GM21367 (cell line): ENCODE results near the gene PAN3.
"Not testable (repeated sequence)": the region's sequence is repeated elsewhere in the genome, so short reads cannot be mapped to it uniquely, and the experiment has no call there.

Source experiments
- ATAC-seq: cut with Tn5 transposase; IDR thresholded peaks from one replicate; pipeline ENCODE4 v1.9.1; 2021; ENCODE audit not compliant: unreplicated experiment

Gene PAN3

DNA sequence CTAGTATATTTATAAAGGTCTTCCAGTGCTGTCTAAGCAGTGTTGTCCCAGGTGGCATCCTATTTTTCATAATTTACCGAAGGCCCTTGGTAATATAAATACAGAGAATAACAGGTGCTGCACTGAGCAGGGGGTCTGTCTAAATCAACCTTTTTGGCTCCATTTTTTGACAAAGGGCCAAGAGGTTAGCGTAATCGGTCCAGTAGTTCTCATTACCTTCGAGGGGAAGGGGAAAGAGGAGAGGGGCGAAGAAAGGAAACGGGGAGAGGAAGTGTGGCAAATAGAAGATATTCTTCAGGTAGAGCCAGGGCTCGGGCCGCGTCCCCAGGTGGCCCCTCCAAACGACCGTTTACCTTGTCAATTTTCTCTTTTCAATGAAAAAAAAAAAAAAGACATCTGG is 749 bp upstream of the PAN3 start:
- no peak for ATAC-seq

DNA sequence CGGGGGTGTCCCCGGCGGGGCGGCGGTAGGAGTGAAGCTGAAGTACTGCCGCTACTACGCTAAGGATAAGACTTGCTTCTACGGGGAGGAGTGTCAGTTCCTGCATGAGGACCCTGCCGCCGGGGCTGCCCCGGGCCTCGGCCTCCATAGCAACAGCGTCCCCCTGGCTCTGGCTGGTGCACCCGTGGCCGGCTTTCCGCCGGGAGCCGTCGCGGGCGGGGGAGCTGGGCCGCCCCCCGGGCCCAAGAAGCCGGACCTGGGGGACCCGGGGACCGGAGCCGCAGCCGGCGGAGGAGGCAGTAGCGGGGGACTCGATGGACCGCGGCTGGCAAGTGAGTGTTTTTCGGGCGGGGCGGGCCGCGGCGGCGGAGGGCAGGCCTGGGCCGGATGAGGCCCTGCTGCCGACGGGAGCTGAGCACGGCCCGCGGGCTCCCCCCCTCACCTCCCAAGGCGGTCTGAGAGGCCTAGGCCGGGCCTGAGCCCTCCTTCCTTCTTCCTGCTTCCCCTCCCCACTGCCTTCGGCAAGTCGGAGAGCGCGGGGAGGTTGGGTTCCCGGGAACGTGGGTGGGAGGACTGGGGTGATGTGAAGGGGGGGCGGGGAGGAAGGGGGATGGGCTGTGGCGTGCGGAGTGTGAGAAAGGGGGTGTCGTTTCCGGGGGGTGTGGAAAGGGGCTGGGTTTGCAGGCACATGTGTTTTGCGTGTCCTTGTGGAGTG is 568 bp downstream of the PAN3 start:
- ATAC-seq = peak; percentile 29

DNA sequence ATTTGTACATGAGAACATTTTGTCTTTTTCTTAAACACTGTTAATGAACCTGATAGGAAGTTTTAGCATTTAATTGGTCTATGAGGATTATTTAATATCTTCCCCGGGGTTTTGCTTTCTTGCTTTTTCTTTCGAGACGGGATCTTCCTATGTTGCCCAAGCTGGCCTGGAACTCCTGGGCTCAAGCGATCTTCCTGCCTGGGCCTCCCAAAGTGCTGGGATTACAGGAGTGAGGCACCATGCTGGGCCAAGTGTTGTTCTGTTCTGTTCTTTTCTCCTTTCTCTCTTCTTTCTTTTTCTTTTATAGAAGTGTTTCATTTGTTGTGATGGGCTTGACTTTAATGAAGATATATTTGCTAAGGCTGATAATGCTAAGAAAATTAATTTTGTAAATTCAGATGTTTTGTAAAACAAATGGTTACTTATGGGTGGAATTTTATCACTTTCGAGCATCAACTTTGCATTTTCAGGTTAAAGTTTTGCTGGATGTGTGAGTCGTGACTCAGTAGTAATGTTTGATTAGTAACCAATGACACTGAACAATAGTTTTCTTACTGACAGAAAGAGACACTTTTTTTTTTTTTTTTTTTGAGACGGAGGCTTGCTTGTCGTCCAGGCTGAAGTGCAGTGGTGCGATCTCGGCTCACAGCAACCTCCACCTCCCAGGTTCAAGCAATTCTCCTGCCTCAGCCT is 2.2 kb downstream of the PAN3 start:
- no peak for ATAC-seq

DNA sequence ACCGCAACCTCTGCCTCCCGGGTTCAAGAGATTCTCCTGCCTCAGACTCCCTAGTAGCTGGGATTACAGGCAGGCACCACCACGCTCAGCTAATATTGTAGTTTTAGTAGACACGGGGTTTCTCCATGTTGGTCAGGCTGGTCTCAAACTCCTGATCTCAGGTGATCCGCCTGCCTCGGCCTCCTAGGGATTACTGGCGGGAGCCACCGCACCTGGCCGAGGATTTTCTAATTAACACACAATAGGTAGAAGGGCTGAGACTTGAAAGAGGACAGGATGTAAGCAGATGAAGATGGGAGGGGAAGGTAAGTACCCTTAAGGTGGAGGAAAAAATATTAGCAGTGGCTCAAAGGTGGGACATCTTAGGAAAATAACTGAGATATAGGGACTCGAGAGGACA is 3.2 kb downstream of the PAN3 start:
- not testable (repeated sequence) for ATAC-seq

DNA sequence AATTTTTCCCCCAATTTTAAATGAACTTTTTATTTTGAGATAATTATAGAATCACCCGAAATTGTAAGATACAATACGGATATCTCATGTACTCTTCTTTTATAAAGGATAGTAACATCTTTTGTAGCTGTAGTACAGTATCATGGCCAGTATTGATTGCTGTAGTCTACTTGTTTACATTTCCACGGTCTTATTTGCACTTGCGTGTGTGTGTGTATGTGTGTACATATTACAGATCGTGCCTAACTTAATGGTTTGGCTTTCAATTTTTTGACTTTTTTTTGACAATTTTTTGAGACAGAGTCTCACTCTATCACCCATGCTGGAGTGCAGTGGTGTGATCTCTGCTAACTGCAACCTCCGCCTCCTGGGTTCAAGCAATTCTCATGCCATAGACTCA is 6.7 kb downstream of the PAN3 start:
- no peak for ATAC-seq

DNA sequence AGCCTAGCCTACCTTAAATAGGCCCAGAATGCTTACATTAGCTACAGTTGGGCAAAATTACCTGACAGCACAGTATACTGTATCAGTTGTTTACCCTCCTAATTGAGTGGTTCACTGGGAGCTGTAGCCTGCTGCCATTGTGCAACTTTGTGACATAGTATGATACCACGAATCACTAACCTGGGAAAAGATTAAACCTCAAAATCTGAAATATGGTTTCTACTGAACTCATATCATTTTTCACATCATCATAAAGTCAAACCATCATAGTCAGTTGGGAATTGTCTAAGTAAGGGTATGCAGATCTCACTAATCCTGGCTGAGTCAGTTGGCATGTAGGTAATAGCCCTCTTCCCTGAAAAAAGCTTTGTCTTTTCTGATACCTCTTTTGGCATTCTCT is 9.2 kb downstream of the PAN3 start:
- no peak for ATAC-seq

DNA sequence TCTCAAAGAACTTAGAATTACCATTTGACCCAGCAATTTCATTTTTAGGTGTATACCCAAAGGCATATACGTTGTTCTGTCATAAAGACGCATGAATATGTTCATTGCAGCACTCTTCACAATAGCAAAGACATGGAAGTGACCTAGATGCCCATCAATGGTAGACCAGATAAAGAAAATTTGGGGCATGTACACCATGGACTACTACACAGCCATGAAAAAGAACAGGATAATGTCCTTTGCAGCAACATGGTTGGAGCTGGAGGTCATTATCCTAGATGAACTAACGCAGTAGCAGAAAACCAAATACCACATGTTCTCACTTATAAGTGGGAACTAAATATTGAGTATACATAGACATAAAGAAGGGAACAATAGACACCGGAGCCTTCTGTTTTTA is 20.7 kb downstream of the PAN3 start:
- ATAC-seq = no peak

DNA sequence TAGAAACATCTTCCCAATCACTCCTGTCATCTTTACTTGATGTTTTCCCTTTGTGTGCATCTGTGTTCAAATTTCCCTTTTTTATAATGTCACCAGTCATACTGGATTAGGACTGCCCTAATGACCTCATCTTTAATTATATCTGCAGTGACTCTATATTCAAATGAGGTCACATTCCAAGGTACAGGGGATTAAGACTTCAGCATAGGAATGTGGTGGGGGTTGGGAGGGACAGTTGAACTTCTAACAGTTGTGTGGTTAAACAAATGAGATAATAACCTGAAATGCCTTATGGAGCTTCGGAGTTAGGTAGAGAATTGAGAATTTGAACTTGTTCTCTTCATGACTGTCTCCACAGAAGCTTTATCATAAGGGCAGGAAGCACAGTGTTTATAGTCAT is 23.0 kb downstream of the PAN3 start:
- no peak for ATAC-seq

DNA sequence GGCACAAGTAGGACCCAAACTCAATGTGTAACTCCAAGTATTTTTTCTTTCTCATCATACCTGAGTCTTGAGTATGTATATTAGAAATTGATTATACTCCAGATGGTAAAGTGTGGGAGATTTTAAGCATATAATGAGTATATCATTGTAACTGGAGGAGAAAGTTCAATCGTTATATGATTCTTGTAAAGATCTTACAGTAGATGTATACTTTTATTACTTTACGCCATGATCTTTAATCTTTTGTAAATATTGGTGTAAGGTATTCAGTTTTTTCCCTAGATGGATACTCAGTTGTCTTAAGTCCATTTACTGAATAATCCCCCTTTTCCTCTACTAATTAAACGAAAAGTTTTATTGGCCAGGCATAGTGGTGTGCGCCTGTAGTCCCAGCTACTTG is 25.2 kb downstream of the PAN3 start:
- no peak for ATAC-seq

DNA sequence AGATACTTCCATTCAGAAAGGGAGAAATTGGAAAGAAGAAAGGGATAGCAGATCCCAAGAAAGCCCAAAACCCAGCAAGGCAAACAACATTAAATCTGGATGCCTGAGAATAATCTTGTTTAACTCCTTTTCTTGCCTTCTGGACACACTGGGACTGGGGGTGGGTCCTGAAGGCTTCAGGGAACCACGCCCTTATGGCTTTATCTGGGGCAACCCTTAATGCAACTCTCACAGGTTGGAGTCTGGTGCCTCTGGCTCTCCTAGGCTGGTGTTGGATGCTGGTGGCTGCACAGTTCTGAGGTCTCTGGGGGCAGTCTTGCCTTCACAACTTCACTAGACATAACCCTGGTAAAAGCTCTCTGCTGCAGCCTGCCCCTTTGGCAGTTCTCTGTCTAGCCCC is 27.9 kb downstream of the PAN3 start:
- ATAC-seq = no peak

DNA sequence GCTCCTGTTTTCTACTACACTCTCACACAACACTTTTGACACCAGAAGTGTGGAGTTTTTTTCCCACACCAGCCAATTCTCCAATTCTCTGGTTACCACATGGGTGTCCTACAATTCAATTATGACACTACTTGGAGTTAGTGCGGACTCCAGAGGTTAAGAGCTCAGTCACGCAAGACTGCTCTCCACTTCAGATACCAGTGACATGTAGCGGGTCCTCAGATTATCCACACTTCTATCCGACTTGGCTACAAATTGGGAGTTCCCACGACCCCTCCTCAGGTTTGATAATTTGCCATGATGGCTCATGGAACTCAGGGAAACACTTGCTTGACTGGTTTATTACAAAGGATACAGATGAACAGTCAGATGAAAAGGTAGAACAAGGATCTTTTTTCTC is 32.9 kb downstream of the PAN3 start:
- ATAC-seq = no peak

DNA sequence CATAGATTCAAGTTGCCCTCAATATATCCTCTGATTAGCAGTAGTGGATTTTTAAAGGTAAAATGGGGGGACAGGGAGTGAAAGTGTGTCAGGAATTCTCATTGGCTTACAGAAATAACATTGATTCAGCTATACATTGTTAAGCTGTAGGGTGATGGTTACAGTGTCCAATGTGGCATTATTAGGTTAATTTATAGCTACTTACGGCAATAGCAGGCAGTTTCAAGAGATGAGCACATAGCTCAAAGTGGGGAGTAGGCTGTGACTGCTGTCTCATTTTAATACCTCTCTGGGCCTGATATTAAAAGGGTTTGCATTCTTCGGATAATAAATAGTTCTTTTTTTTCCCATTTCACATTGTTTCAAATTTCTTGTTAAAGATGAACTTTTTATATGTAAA is 34.6 kb downstream of the PAN3 start:
- no peak for ATAC-seq

DNA sequence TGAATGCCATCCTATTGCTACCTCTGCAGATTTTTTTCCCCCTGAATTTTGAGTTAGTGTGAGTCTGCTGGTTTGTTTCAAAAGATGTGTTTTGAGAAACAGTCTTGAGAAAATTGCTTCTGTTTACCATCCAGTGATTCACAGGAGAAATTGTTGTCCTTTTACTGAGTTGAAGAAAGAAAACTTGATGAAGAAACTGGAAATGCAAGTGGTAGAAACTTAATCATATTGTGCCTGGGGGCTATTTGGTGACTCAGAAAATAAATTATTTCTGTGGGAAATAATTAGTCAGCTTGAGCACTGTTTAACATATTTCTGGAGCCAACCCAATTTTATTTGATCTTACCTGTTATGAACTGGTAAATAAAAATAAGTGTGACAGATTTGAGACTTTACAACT is 35.4 kb downstream of the PAN3 start:
- ATAC-seq = no peak

DNA sequence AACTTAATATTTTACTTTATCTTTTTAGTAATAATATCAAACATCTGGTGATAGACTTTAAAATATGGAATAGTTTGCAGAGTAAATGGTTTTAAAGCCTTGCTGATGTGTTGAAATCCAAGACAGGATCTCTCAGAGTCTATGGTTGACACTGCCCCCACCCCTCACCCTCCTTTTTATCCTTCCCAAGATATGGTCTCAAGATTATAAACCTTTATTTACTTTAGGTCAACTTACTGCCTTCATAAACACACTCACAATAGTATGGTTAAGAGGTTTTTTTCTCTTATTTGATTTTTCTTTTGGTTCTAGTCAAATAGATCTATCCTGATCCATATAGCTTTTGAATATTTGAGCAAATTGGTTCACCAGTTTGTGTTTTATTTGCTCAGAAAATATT is 39.0 kb downstream of the PAN3 start:
- no peak for ATAC-seq

DNA sequence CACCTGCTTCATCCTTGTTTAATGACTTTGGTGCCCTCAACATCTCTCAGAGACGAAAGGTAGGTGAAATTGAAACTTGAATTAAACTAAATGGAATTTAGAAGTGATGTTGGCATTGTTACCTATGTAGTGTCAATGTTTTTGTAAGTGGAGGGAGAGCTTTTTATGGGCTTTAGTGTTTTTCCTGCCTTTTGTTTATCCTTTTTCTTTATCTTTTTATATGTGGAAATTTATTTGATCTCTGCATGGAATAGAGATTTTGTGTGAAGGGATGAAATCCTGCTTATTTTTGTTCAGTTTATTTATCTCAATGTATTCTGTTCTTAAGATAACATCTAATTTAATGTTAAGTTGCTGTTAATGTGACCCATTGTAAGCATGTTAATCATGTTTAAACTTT is 39.5 kb downstream of the PAN3 start:
- no peak for ATAC-seq

DNA sequence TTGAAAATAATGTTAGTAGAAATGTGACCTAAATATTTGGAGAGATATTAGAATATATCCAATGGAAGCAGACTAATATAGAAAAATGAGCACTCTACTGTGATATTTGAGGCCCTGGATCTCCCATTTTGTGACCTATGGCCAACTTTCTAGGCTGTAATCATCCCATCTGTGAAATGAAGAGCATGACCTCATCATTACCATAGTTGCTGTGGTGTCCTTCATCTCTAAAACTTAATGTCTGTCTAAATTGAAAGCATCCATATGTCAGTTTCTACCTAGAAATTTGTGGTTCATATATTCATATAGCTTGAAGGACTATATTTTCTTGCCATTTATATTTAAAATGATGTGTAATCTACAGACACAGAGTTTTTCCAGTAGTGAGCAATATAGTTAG is 41.6 kb downstream of the PAN3 start:
- ATAC-seq = no peak

DNA sequence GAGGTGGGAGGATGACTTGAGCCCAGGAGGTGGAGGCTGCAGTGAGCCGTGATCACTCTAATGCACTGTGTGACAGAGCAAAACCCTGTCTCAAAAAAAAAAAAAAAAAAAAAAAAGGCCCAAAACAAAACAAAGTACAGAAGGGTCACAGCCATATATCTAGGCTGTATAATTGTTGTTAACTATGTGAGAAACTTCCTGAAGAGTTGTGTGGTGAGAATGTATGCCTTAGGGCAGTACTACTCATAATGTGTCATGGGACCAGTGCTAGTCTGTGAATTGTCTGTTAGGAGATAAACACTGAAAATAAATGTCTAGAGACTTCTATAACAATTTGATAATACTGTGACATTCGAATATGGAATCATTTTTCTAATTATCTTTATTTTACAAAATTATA is 43.1 kb downstream of the PAN3 start:
- ATAC-seq = no peak

DNA sequence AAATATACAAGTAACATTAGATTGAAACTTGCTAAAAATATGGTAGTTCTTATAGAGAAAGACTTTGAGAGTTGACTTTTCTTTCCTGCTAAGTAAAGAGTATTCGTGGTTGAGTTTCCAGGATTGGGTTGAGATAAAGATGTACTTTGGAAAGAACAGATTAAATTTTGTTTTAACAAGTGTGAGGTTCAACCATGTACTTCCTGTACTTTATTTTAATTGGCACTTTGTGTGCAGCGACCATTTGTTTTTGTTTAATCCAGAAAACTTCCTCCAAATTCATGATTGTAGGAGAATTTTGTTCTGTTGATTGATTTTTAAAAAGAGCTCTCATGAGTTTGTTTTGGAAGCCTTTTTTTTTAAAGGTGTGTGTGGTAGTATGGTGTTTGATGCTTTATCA is 46.9 kb downstream of the PAN3 start:
- ATAC-seq = no peak

DNA sequence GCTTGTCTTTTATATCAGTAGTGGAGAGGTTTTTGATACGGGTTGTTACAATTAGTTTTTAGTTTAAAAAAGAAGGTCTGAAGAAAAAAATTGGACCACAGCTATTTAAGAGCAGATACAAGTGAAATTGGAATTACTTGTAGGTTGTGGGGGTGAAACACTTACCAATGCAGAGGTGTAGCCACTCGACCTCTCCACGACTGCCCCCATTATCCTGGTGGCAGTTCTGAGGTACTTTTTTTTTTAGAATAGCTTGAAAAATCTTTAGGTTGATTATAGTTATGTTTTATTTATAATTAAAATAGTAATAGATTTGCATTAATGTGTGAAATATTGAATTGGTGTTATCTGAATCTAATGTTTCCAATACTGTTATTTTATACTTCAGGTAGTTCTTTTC is 60.7 kb downstream of the PAN3 start:
- ATAC-seq = no peak

DNA sequence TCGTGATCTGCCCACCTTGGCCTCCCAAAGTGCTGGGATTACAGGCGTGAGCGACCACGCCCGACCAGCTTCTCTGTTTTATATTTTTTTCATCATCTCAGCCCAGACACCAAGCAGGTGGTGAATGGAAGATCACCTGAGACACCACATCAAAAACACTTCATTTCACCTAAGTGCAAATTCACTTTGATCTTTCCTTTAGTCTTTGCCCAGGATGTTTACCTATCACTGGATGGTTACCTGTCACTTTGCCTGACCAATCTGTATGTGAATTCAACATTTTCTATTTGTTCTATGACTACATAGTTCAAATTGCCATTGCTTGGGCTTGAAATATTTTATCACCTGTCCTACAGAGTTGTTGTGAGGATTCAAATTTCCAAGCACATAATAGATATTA is 65.7 kb downstream of the PAN3 start:
- ATAC-seq = no peak

DNA sequence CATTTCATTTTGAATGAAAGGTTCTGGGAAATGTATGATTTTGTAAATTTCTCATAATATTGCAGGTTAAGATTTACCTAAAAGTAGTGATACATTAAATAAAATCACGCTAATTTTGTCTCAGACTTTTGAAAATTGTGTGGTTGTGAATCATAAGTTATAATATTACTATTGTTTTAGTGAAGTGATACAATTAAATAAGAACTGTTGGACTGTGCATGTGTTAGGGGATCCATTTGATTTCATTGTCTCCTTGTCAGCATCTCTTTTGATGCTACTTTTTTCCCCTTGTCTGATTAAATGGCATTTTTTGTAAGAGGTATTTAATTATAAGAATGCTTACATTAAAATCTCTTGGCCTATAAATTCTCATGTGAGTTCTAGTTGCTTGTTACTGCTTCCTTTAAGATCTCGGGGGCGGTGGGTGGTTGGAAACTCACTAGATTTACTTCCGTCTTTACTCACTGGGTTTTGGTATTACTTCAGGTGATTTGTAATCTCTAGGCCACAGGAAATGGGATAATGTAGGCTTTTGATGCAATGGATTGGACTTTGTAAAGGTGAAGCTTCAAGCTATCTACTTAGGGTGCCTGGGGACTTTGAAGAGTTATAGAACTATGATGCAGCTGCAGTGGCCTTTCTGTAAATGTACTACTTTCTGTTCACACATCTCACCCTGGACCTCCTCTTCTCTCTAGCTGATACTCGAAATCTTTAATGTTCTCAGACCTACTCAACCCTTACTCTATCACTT is 66.5 kb downstream of the PAN3 start:
- no peak for ATAC-seq

DNA sequence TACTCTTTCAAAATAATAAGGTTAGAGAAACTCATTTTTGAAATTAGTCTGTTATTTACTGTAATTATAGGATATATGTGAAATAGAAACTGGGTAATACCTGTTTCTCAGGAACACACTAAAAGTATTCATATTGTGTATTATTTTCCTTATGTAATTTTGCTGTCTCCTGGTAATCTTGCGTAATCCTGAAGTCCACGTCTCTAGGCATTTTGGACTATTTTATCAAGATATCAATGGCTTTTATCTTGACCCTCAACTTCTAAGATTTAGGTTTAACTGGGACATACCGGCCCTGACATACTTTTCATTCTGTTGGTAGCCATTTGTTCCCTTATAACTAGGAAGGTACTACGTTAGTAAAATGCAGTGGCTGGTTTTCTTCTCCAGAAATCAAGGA is 80.3 kb downstream of the PAN3 start:
- no peak for ATAC-seq
